Measurements from ENCODE around the gene FYN.

DNA sequence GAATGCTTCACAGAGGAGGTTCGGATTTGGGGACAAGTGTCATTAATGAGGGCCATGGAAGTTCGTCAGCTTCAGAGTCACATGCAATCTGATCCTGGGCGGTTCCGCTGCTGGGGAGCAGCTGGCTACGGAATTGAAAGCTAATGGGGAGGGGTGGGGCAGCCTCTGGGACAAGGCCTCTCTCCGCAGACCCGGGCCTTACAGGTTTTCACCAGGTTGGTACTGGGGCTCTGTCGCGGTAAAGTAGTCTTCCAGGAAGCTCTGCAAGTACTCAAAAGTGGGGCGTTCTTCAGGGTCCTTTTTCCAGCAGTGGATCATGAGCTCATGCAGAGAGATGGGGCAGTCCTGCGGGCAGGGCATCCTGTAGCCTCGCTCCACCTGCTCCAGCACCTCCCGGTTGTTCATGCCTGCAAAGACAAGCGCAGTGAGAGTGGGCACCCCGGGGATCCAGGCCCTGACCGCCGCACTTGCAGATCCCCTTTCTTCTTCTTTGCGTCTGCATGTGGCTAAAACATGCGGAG lies 211.7 kb downstream of the FYN start:
- TF ChIP-seq POLR2A (IDR thresholded peaks at IDR 0.05), result no peak
- TF ChIP-seq CTCF (IDR thresholded peaks at IDR 0.05), result no peak
- no peak for TF ChIP-seq EP300 (IDR thresholded peaks at IDR 0.05)

Data from tibial nerve (tissue), 4 donors.